Ovary (tissue), 3 donors: ENCODE measurements around the gene SLC30A2.

Source experiments
- CTCF ChIP-seq, 3 donors: fragments of 450-650 bp in 2 of 3; fragments of 200-600 bp in 1 of 3; IDR thresholded peaks; one replicate each; pipeline versions ENCODE4 v1.5.1 to v1.8.0; 2016 to 2022; ENCODE audit warnings: antibody characterized with exemption in 3 of 3, mild to moderate bottlenecking in 1 of 3
- EP300 ChIP-seq: sonication (generic); formaldehyde crosslinking; IDR thresholded peaks from one replicate; pipeline ENCODE4 v1.6.1; 2017; ENCODE audit warnings: antibody characterized with exemption
- POLR2A ChIP-seq: fragments of 450-650 bp; IDR thresholded peaks from one replicate; pipeline ENCODE4 v1.6.1; 2017; ENCODE audit warnings: antibody characterized with exemption, mild to moderate bottlenecking, moderate library complexity
- donor health status: DM: no; HTN: no; CAD: no.

GRCh38 chr1:26019641-26020315 lies 26.1 kb downstream of the SLC30A2 start:
- TF ChIP-seq CTCF (IDR thresholded peaks at IDR 0.05) (no peak), POLR2A (no peak), EP300 (no peak)
